ENCODE measurements around the gene SRBD1. TPM values are rescaled to one million over a fixed set of nuclear protein-coding genes. Genes with fewer than 3 reads are reported as not detected.

SRBD1 gene
- total RNA-seq, 1 donor from 2014 or later, result 11.2 TPM

DNA sequence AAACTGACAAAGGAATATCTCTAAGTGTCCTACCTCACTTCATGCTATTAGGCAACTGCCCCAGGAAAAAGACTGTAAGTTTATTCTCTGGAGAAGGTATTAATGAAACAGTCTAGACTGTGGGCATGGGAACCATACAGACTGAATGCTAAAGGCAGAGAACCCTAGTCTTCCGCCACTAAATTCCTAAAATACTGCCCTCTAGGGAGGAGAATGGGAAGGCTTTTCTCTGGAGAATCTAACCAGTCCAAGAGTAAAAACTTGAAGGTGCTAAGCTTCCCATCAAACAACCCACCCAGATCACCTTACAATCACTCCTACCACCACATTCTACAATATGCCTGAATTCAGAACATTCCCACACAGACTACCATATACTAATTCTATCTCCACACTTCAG is 3.4 kb downstream of the SRBD1 start:
- no peak for DNase-seq (ENCODE audit: low spot score)
- intact Hi-C loops (cut with DNase I), result no loop called here

- DNase-seq (ENCODE audit: low spot score), result no peak
- intact Hi-C loops (cut with DNase I), result no loop called here
These were observed 4.3 kb downstream of the SRBD1 start for GRCh38 chr2:45606796-45607195.

DNA sequence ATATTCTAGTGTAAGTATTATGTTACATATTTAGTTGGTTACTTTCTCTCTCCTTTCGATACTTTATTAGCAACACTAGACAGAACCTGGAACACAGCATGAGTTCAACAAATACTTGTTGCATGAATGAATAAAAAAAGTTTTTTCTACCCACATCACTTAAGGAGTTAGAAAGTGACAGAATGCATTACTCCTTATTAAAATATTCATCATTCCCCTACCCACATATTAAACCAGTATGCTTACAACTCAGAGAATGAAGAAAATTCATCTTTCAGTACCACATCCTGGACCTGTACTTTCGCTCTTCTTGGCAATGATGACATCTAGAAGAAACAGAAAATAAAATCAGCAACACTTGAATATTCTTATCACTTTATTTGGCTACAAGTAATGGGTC is 6.0 kb downstream of the SRBD1 start:
- no peak for DNase-seq (ENCODE audit: low spot score)
- intact Hi-C loops (cut with DNase I), result no loop called here

GRCh38 chr2:45602624-45603023 is 8.4 kb downstream of the SRBD1 start:
- intact Hi-C loops (cut with DNase I), result no loop called here
- no peak for DNase-seq (ENCODE audit: low spot score)

DNA sequence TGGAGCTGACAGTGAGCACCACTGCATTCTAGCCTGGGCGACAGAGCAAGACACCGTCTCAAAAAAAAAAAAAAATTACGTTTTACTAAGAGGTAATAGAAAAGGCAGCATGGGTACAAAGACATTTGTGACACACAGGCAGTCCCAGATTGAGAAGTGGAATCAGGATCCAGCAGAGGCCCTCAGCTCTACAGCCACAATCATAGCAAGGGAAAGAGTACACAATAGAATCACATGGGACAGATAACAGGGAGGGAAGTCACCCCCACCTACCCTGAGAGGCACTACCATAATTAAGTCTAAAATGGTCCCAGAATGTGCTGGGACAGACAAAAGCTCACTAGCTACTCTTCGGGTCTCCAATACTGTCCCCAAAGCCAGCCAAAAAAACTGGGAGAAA is 12.5 kb downstream of the SRBD1 start:
- intact Hi-C loops (cut with DNase I), result no loop called here
- no peak for DNase-seq (ENCODE audit: low spot score)

- no peak for DNase-seq (ENCODE audit: low spot score)
- intact Hi-C loops (cut with DNase I), result no loop called here
These were observed 14.3 kb downstream of the SRBD1 start for GRCh38 chr2:45596761-45597160.

- no peak for DNase-seq (ENCODE audit: low spot score)
- intact Hi-C loops (cut with DNase I), result no loop called here
These were observed 15.2 kb downstream of the SRBD1 start for GRCh38 chr2:45595721-45596435.

DNA sequence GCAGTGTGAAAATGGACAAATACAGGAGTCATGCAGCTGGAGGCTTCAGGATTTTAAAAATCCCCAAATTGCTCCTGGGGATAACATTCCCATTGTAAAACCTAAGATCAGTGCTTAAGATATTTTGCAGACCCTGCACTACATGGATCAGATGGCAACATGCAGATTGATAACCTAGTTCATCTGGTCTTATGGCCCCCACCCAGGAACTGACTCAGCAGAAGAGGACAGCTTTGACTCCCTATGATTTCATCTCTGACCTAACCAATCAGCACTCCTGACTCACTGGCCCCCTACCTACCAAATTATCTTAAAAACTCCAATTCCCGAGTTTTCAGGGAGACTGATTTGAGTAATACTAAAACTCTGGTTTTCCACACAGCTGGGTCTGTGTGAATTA is 20.0 kb downstream of the SRBD1 start:
- DNase-seq (ENCODE audit: low spot score), result no peak
- intact Hi-C loops (cut with DNase I), result no loop called here

GRCh38 chr2:45588158-45588829 is 22.8 kb downstream of the SRBD1 start:
- intact Hi-C loops (cut with DNase I), result no loop called here

DNA sequence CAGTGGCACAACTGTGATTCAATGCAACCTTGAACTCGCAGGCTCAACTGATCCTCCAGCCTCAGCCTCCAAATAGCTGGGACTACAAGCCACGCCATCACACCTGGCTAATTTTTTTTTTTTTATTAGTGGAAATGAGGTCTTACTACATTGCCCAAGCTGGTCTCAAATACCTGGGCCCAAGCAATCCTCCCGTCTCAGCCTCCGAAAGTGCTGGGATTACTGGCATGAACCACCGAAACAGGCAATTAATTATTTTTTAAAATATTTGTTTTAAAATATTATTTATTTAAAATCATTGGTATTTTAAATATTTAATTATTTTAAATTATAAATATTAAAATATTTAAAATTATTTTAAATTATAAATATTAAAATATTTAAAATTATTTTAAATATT is 24.5 kb downstream of the SRBD1 start:
- DNase-seq (ENCODE audit: low spot score), result no peak
- intact Hi-C loops (cut with DNase I), result no loop called here

More at GRCh38 chr2:45588158-45588829, 22.8 kb downstream of the SRBD1 start:
- no peak for DNase-seq (ENCODE audit: low spot score)

DNA sequence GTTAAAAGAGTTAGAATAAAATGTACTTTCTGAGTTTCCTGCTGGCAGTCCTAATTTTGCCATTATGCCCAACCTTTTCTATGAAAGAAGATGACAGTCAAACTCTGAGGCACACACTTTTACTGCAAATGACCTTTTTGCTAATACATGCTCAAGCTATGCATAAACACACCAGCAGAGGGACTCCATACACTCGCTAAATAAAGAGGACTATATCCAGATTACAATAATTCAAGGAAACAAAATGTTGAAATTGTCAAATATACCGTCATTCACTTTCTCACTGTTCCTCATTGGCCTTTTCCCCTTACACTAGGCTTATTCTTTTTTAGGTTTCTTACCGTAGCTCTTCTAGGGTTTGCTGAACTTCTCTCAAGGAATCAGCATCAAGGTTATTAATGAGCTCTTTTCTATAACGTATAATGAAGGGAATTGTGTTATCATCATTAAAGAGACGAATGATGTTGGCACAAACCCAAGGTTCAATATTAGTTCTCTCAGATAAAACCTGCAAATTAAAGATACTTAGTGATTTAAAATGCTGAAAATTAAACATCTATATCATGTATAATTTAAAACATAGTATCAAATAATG is 25.7 kb downstream of the SRBD1 start:
- intact Hi-C loops (cut with DNase I), result no loop called here
- DNase-seq (ENCODE audit: low spot score), result no peak

GRCh38 chr2:45583977-45584376 is 27.1 kb downstream of the SRBD1 start:
- DNase-seq (ENCODE audit: low spot score), result no peak
- intact Hi-C loops (cut with DNase I), result no loop called here

- intact Hi-C loops (cut with DNase I), result no loop called here
- no peak for DNase-seq (ENCODE audit: low spot score)
These were observed 28.5 kb downstream of the SRBD1 start for GRCh38 chr2:45582522-45582921.

DNA sequence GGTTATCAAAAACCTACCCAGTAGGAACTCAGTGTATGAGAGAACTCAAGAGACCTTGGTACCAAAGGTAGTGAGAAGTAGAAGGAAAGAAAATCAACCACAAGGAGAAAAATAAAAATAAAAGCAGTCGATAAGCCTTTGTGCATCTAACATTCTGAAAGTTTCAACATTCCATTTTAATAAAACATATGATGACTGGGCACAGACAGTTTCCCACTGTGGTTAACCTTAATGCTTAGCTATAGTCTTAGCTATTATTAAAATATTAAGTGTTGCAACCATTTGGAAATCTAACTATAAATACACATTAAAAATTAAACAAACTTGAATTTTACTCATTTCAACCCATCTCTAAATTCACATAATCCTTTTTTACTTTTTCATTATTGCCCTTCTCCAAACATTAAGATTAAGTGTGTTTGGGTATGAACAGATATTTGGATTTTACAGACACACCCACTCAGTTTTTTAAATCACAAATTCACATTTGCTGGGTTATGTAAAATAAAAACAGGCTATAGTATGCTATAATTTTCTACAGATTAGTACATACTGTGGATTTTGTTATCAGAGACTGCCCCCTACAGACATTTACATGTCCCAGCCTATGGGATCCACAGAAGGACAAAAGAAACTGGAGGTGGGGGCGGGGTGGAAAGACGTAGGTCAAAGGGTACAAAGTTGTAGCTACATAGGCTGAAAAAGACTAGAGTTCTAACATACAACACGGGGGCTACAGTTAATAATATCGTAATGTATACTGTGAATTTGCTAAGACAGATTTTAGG is 32.8 kb downstream of the SRBD1 start:
- DNase-seq (ENCODE audit: low spot score), result no peak
- intact Hi-C loops (cut with DNase I), result no loop called here

DNA sequence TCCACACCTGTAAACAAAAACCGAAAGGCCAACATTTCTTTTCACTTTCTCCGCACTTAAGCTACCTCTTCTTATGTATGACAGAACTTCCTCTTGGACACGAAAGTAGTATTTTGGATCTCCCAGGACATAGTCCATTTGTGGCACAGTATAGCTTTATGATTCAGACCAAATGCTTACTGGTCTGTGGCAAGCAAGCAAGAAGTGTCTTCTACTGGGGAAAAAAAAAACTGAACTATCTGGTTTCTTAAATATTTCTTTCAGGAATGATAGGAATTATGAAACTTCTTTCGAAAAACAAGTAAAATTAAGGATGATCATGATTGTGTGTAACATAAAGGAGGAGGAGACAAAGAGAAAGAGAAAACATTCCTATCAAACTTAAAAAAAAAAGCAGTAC is 33.6 kb downstream of the SRBD1 start:
- intact Hi-C loops (cut with DNase I), result no loop called here
- DNase-seq (ENCODE audit: low spot score), result no peak

DNA sequence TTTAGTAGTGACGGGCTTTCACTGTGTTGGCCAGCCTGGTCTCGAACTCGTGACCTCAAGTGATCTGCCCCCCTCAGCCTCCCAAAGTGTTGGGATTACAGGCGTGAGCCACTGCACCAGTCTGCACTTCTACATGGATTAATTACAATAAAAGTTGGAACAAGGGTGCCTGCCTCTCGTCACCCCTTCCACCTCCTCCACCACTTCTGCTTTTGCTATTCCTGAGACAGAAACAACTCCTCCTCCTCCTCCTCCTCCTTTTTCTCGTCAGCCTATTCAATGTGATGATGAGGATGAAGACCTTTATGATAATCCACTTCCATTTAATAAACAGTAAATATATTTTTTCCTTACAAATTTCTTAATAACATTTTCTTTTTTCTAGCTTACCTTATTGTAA is 35.2 kb downstream of the SRBD1 start:
- intact Hi-C loops (cut with DNase I), result no loop called here

DNA sequence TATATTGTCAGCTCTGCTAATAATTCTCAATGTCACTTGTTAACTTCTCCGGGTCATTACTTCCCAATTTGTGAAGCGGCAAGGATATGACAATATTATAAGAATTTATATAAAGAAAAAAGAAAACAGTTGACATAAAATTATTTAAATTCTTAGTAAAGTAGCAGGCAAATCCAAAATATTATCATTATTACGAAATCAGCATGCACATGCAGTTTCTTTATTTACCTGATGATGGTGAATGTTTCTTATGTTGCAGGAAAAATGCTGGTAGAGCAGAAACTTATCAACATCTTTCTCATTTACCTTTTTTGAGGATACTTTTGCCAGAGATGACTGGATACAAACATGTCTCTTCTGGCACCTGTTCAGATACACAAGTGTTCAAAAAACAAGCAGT is 38.1 kb downstream of the SRBD1 start:
- intact Hi-C loops (cut with DNase I), result no loop called here
- DNase-seq (ENCODE audit: low spot score), result no peak

More for the DNA sequence above, 35.2 kb downstream of the SRBD1 start:
- no peak for DNase-seq (ENCODE audit: low spot score)

- DNase-seq (ENCODE audit: low spot score), result no peak
- intact Hi-C loops (cut with DNase I), result no loop called here
These were observed 39.1 kb downstream of the SRBD1 start for GRCh38 chr2:45571940-45572339.

- no peak for DNase-seq (ENCODE audit: low spot score)
- intact Hi-C loops (cut with DNase I), result no loop called here
These were observed 40.3 kb downstream of the SRBD1 start for GRCh38 chr2:45570671-45571334.

DNA sequence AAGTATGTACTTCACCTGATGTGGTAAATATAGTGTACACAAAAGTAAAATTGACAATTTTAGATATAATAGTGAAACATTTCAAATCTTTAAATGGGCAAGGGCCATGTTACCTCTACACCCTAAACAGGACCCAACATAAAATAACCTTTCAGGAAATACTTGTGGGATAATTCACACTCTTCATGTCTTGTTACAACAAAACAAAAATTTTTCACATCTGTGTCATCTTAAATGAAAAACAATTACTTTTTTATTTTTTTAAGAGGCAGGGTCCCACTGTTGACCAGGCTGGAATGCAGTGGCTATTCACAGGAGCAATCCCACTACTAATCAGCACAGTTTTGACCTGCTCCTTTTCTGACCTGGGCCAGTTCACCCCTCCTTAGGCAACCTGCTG is 42.1 kb downstream of the SRBD1 start:
- DNase-seq (ENCODE audit: low spot score), result no peak
- intact Hi-C loops (cut with DNase I), result no loop called here
